Stimulated activated CD4-positive, alpha-beta T cell treated with anti-CD3 and anti-CD28 coated beads, Interleukin-4, amount 100 ng/mL, for 48 hours (primary cell): Measurements from ENCODE around the gene PAPSS2.

Experiments used
- DNase-seq, 2 donors: peaks; one replicate each; pipeline ENCODE4 v3.0.0-alpha.2; 2020; ENCODE audit warnings: low read depth in 2 of 2

PAPSS2 gene

GRCh38 chr10:87790185-87790584 is 130.5 kb downstream of the PAPSS2 start:
- no peak for DNase-seq

DNA sequence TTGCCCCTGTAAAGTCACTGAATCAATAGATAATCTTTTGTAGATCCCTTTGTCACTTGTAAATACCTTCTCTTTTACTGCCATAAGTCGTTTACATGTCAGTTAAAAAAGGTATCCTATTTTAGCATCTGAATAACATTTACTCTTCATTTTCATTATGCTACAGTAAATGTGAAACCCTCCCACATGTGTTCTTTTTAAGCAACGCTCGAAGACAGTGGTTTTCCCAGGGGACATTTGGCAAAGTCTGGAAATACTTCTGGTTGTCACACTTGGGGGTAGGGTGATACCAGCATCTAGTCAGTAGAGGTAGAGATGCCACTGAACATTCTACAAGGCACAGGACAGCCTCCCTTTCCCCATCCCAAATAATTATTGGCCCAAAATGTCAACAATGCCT is 134.6 kb downstream of the PAPSS2 start:
- DNase-seq = no peak
